ENCODE data around the gene CACNA1D.

CACNA1D gene

GRCh38 chr3:53547327-53547726 lies 52.9 kb downstream of the CACNA1D start:
- DNase-seq (ENCODE audit: low read depth) = no peak
- H3K4me3 ChIP-seq (ENCODE audit: control insufficient read depth, low read depth, low read length) = no peak overlapping the region
- TF ChIP-seq CTCF (conservative IDR thresholded peaks at IDR 0.05; ENCODE audit: control insufficient read depth, insufficient read depth, low read depth, low read length) = no peak

DNA sequence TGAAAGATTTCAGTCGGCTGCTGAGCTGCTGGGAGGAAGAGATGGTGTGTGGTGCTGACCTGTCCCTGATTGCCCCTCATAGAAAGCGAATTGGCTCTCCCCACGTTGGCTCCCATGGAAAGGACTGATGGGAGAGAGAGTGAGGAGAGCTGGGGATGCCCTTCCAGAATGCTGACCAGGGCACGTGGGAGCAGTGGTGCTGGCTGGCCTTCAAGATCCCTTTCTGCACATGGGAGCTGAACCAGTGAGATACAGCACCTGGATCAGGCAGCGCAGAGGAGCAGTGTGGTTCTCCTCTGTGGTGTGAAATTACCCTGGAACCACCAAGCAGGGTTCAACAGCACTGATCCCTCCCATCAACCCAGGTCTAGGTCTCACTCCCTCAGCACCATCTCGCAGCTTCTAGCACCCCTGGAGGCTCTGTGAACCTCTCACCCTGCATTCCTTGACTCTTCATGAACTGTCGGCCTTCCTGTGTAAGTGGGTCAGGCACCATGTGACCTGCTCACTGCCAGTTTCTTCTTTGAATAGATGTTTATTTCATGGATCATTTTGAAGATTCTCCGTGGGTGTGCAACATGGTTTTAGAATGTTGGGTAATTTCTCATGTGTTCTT lies 55.7 kb downstream of the CACNA1D start:
- no peak for TF ChIP-seq CTCF (conservative IDR thresholded peaks at IDR 0.05; ENCODE audit: control insufficient read depth, insufficient read depth, low read depth, low read length)
- no peak for DNase-seq (ENCODE audit: low read depth)
- no peak overlapping the region for H3K4me3 ChIP-seq (ENCODE audit: control insufficient read depth, low read depth, low read length)

DNA sequence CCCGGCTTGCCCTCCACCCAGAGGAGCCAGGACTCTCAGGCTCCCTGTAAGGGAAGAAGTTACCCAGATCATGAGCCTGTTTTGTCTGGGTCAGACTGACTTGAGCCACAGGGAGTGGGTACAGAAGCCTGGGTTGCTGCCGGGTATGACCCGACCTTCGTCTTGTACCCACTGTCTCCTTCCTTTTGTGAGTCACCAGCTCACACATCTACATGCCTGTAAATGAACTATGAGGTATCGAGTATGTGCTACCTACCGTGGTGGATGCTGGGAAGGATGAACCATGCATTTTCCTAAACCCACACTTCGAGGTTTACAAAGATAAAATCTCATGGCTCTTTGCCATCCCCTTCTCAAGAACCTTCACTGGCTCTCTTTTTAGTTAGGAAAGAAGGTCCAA lies 56.9 kb downstream of the CACNA1D start:
- no peak overlapping the region for H3K4me3 ChIP-seq (ENCODE audit: control insufficient read depth, low read depth, low read length)
- no peak for DNase-seq (ENCODE audit: low read depth)
- no peak for TF ChIP-seq CTCF (conservative IDR thresholded peaks at IDR 0.05; ENCODE audit: control insufficient read depth, insufficient read depth, low read depth, low read length)

GRCh38 chr3:53552730-53553129 lies 58.3 kb downstream of the CACNA1D start:
- H3K4me3 ChIP-seq (ENCODE audit: control insufficient read depth, low read depth, low read length) = no peak overlapping the region
- no peak for TF ChIP-seq CTCF (conservative IDR thresholded peaks at IDR 0.05; ENCODE audit: control insufficient read depth, insufficient read depth, low read depth, low read length)
- DNase-seq (ENCODE audit: low read depth) = no peak

DNA sequence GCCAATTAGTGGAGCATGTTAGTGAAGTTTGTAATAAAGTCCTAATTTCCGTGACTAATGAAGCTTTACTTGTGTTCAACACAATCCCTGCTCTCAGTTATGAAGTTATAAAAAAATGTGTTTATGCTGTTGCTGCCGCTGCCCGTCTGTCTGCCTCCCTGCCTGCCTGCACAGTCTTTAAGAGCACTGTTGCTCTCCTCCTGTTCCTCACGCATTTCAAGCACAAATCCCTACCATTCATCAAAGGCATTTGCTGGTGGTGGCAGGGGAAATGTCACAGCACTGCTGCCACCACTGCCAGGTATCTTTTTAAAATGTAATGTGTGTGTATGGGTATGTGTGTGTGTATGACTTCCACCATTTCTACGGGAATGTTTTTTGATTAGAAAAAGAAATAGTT lies 58.8 kb downstream of the CACNA1D start:
- no peak for DNase-seq (ENCODE audit: low read depth)
- TF ChIP-seq CTCF (conservative IDR thresholded peaks at IDR 0.05; ENCODE audit: control insufficient read depth, insufficient read depth, low read depth, low read length) = no peak
- no peak overlapping the region for H3K4me3 ChIP-seq (ENCODE audit: control insufficient read depth, low read depth, low read length)

DNA sequence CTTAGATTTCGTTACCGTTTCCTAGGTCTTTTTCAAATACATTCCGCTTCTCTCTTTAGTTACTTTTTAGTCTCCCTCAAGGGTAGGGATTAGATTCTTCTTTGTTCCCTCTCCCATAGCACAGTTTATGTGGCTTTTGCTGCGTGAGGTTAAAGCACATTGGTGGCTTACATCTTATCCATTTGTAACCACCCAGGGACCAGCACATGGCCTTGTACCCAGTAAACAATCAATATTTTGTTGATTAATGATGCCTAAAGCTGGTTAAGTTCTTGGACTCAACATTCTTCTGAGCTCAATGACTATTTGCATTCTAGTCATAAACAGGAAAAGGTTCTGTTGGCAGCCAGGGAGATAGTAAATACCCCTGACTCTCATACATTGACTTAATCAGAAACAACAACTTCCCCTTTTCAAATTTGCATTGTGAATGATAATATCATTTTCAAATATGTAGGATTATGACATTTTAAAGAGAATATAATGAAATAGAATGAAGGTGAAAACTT lies 60.2 kb downstream of the CACNA1D start:
- DNase-seq (ENCODE audit: low read depth) = no peak
- no peak for TF ChIP-seq CTCF (conservative IDR thresholded peaks at IDR 0.05; ENCODE audit: control insufficient read depth, insufficient read depth, low read depth, low read length)
- no peak overlapping the region for H3K4me3 ChIP-seq (ENCODE audit: control insufficient read depth, low read depth, low read length)
